K562 (cell line): ENCODE measurements around the gene TEAD3. TPM values are rescaled to one million over a fixed set of nuclear protein-coding genes. Genes with fewer than 3 reads are reported as not detected.
"Not testable (repeated sequence)": the region's sequence is repeated elsewhere in the genome, so short reads cannot be mapped to it uniquely, and the experiment has no call there.

Source experiments
- ATAC-seq: fragments of 200-7000 bp; cut with Tn5 transposase; 3 replicates; pipeline ENCODE4 v1.9.1; 2020; ENCODE audit warnings: moderate library complexity
- BruUV-seq: library from RNA; stranded (reverse); fragments of 400-500 nt; replicated peaks from 2 replicates; lab custom pipeline; 2021; lab: Mats Ljungman, UMichigan
- CTCF ChIA-PET: fragments of 300-600 bp; formaldehyde crosslinking; extraction: SDS; loops from one replicate; lab custom pipeline; 2021; ENCODE audit warnings: low intra/inter-chr PET ratio; lab: Yijun Ruan, JAX
- POLR2A ChIA-PET: fragments of 300-600, 350-650 bp; sonication (Branson Sonifier 250); formaldehyde crosslinking; extraction: SDS; loops from one replicate; lab custom pipeline; 2021; ENCODE audit warnings: antibody characterized with exemption, inconsistent platforms; lab: Yijun Ruan, JAX
- DNase-seq, 4 experiments: peaks; one replicate each; pipeline versions ENCODE4 v3.0.0 to v3.0.0-alpha.2; 2011 to 2018; ENCODE audit warnings: low spot score in 3 of 4, mixed read lengths in 3 of 4; ENCODE audit errors: extremely low read depth in 1 of 4
- FAIRE-seq: peaks from 2 replicates; lab custom pipeline; 2011; peaks lifted over from hg19 to GRCh38; lab: Jason Lieb, UNC
- H2AFZ ChIP-seq: 2 replicates; pipeline ENCODE4 v1.6.0; 2011; ENCODE audit warnings: low read depth, low read length, control low read depth, inconsistent platforms
- H3K27ac ChIP-seq: fragments of 200-600 bp; 3 replicates; pipeline ENCODE4 v1.8.0; 2011; ENCODE audit warnings: low read depth, mild to moderate bottlenecking, control low read depth, inconsistent platforms, low read length, moderate library complexity, mixed read lengths; ENCODE audit errors: extremely low read depth
- H3K27me3 ChIP-seq, 2 experiments: fragments of 300-600 bp in 1 of 2; 2 replicates in 1 of 2; 3 replicates in 1 of 2; pipeline versions ENCODE4 v1.6.0 to v1.8.0; 2011; ENCODE audit warnings: inconsistent platforms in 2 of 2, low read length in 2 of 2, mild to moderate bottlenecking in 1 of 2, mixed read lengths in 1 of 2, moderate library complexity in 1 of 2; ENCODE audit not compliant: control insufficient read depth in 2 of 2, insufficient read depth in 2 of 2
- H3K36me3 ChIP-seq: fragments of 300-600 bp; 3 replicates; pipeline ENCODE4 v1.8.0; 2011; ENCODE audit warnings: mild to moderate bottlenecking, low read length, inconsistent platforms; ENCODE audit not compliant: control insufficient read depth, insufficient read depth
- H3K4me1 ChIP-seq, 2 experiments: fragments of 200-600 bp in 1 of 2; replicated peaks in 1 of 2; 2 replicates in 1 of 2; 3 replicates in 1 of 2; pipeline versions ENCODE4 v1.5.1 to v1.8.0; 2011; ENCODE audit warnings: inconsistent platforms in 2 of 2, low read length in 2 of 2, mild to moderate bottlenecking in 1 of 2, mixed read lengths in 1 of 2, moderate library complexity in 1 of 2; ENCODE audit not compliant: control insufficient read depth in 2 of 2, insufficient read depth in 2 of 2
- H3K4me2 ChIP-seq: 2 replicates; pipeline ENCODE4 v1.6.1; 2011; ENCODE audit warnings: low read length, control low read depth, inconsistent platforms, mixed read lengths; ENCODE audit not compliant: insufficient read depth
- H3K4me3 ChIP-seq: fragments of 200-600 bp; sonication (generic), shearing (Covaris generic); 2 replicates; pipeline ENCODE4 v1.5.1; 2016; ENCODE audit warnings: control low read depth, inconsistent platforms
- H3K79me2 ChIP-seq: fragments of 200-600 bp; 3 replicates; pipeline ENCODE4 v1.8.0; 2011; ENCODE audit warnings: low read length, inconsistent platforms; ENCODE audit not compliant: control insufficient read depth, insufficient read depth
- H3K9ac ChIP-seq, 2 experiments: 2 replicates each; pipeline versions ENCODE4 v1.6.0 to v1.6.1; 2011; ENCODE audit warnings: low read depth in 2 of 2, low read length in 2 of 2, control low read depth in 1 of 2, inconsistent platforms in 1 of 2, mild to moderate bottlenecking in 1 of 2, mixed read lengths in 1 of 2; ENCODE audit not compliant: insufficient read depth in 1 of 2
- H3K9me1 ChIP-seq: one replicate; pipeline ENCODE4 v1.6.0; 2011; ENCODE audit warnings: inconsistent platforms, mild to moderate bottlenecking, low read length, moderate library complexity; ENCODE audit not compliant: control insufficient read depth, insufficient read depth
- H3K9me3 ChIP-seq: replicated peaks from 2 replicates; pipeline ENCODE4 v1.5.1; 2011; ENCODE audit warnings: low read depth, low read length, inconsistent platforms; ENCODE audit not compliant: control insufficient read depth, insufficient read depth
- H4K20me1 ChIP-seq: replicated peaks from 2 replicates; pipeline ENCODE4 v1.6.1; 2011; ENCODE audit warnings: low read length, inconsistent platforms, mixed read lengths; ENCODE audit not compliant: control insufficient read depth, insufficient read depth
- CBFA2T3 ChIP-seq: fragments of 450-650 bp; IDR thresholded peaks from 2 replicates; pipeline ENCODE4 v1.6.1; 2017
- COPS2 ChIP-seq: fragments of 450-650 bp; conservative IDR thresholded peaks from 2 replicates; pipeline ENCODE4 v1.6.1; 2016; ENCODE audit warnings: mild to moderate bottlenecking, moderate library complexity
- ETV6 ChIP-seq, 3 experiments: fragments of 150-350 bp in 1 of 3; sonication (generic) in 1 of 3; formaldehyde crosslinking in 1 of 3; IDR thresholded peaks; 2 replicates each; pipeline versions ENCODE4 v1.6.1 to v1.8.0; 2014 to 2022; ENCODE audit warnings: borderline replicate concordance in 2 of 3, low read depth in 2 of 3, antibody characterized with exemption in 1 of 3, low read length in 1 of 3, mild to moderate bottlenecking in 1 of 3, missing genetic modification reagents in 1 of 3
- HES1 ChIP-seq: fragments of 450-650 bp; IDR thresholded peaks from 2 replicates; pipeline ENCODE4 v1.6.1; 2016; ENCODE audit warnings: low read depth, mild to moderate bottlenecking, moderate library complexity
- RBM22 ChIP-seq: fragments of 200-400 bp; formaldehyde crosslinking; IDR thresholded peaks from 2 replicates; pipeline ENCODE4 v1.6.1; 2018; ENCODE audit warnings: low read length, low read depth; ENCODE audit not compliant: poor library complexity, severe bottlenecking
- RFX5 ChIP-seq: IDR thresholded peaks from 2 replicates; pipeline ENCODE4 v1.6.1; 2011; ENCODE audit warnings: low read depth, mild to moderate bottlenecking, improper control_type of control experiment, low read length
- ZKSCAN3 ChIP-seq: fragments of 250-450 bp; sonication (Bioruptor Pico); IDR thresholded peaks from 2 replicates; pipeline ENCODE4 v1.4.0; 2020
- WGBS: fragments of 100-300 bp; shearing (Covaris generic); methylation state at CpG from one replicate; pipeline ENCODE4 v1.1.6; 2016; ENCODE audit warnings: low coverage, mixed read lengths; ENCODE audit not compliant: insufficient coverage; ENCODE audit errors: missing lambda C conversion rate; 5-methylcytosine and 5-hydroxymethylcytosine counted together
- in situ Hi-C: fragments of 300-500 bp; cut with MboI; formaldehyde crosslinking; loops from 4 replicates; pipeline ENCODE4 v1.15.0; 2018; ENCODE audit warnings: inconsistent platforms, mixed read lengths
- intact Hi-C: fragments of 100-400 bp; cut with micrococcal nuclease; formaldehyde crosslinking; loops from 2 replicates; pipeline ENCODE4 v1.14.2; 2022
- polyA plus RNA-seq, 8 experiments: library from polyadenylated mRNA; depleted of rRNA in 4 of 8; stranded (reverse) in 5 of 8; unstranded in 3 of 8; fragments of >200 nt; fragmentation: Nextera tagmentation in 2 of 8; fragmentation: Illumina TruSeq in 1 of 8; extraction: Ambion mirVana in 2 of 8; extraction: Trizol in 1 of 8; gene quantifications; 2 replicates each; pipeline versions ENCODE4 v1.2.1 to v1.2.3, GENCODE V29; 2011 to 2014; ENCODE audit warnings: inconsistent platforms in 1 of 8, missing spikeins in 1 of 8
- total RNA-seq, 7 experiments: library from RNA; depleted of rRNA in 6 of 7; stranded (reverse); fragments of >200 nt in 6 of 7; fragmentation: Illumina TruSeq in 2 of 7; extraction: Trizol in 2 of 7; gene quantifications; 2 replicates each; pipeline versions ENCODE4 v1.2.1 to v1.2.3, GENCODE V29; 2011 to 2021; ENCODE audit warnings: low replicate concordance in 1 of 7

TEAD3 gene
- total and polyA plus RNA-seq, 9 of the 15 experiments (the other 6 are each of a cell fraction or from before 2014, with no cell fraction given), result 0.63 to 13.2 (median 3.3) TPM

GRCh38 chr6:35541836-35542235 is 45.0 kb upstream of the TEAD3 start:
- H2AFZ ChIP-seq, result no peak overlapping the region
- H3K4me2 ChIP-seq, result no peak overlapping the region
- ChIA-PET CTCF (interaction anchor here (0.7 kb wide), 1 partner anchor 198 kb away, joined by 3 read pairs; no protein-coding TSS in a partner anchor), POLR2A (interaction anchor here (0.6 to 1.1 kb wide), 2 partner anchors 8 to 70 kb away, joined by 3 to 4 read pairs; no protein-coding TSS in a partner anchor)
- FAIRE-seq, result no peak
- no peaks in the 10 kb centered on the region for H3K79me2 ChIP-seq
- in situ Hi-C loops, result no loop called here
- TF ChIP-seq ZKSCAN3 (CRISPR knock-in tag) (no peak), RFX5 (no peak)
- no peaks in the 10 kb centered on the region for H3K36me3 ChIP-seq
- H3K27me3 ChIP-seq, result peaks cover 26 to 41% of the 10 kb centered on the region in 2 experiments; a peak in 4 of 5 replicates
- ATAC-seq, result no peak
- no peak for DNase-seq
- no peak overlapping the region for H3K27ac ChIP-seq
- no TSS peak for BruUV-seq
- 2% methylated on average over 2 of the region's 2 CpGs for WGBS
- H3K9ac ChIP-seq, result no peak overlapping the region
- intact Hi-C loops, result no loop called here
- no peak overlapping the region for H3K4me3 ChIP-seq
- H3K9me3 ChIP-seq, result no peaks in the 10 kb centered on the region
- H3K4me1 ChIP-seq, result no peaks in the 10 kb centered on the region
- H3K9me1 ChIP-seq, result no peaks in the 10 kb centered on the region
- H4K20me1 ChIP-seq, result no peaks in the 10 kb centered on the region

DNA sequence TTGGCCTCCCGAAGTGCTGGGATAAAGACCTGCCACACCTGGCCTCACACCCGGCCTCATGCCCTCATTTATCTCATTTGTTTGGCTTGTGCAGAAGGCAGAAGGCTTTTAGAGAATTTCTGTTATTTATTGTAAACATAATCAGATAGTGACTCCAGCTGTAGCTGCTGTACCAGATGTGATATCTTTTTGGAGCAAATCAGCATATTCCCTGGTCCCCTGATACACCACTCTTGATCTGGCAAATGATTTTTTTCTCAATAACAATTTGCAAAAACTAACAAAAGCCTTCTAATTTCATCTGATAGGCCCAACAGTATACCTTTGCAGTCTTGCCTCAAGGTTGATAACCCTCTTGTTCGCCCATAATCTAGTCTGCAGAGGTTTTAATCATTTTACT is 42.3 kb upstream of the TEAD3 start:
- no peaks in the 10 kb centered on the region for H3K9me3 ChIP-seq
- no peak for TF ChIP-seq HES1
- TF ChIP-seq ETV6 (IDR thresholded peaks at IDR 0.05; ENCODE audit: borderline replicate concordance in 1 of 2, low read depth in 2 of 2, low read length in 1 of 2), result no peak
- no peak for TF ChIP-seq ETV6 (CRISPR knock-in tag; IDR thresholded peaks at IDR 0.05; ENCODE audit: borderline replicate concordance)
- no peak for TF ChIP-seq RBM22
- peak; percentile 29 for TF ChIP-seq CBFA2T3
- TF ChIP-seq COPS2, result no peak
- TF ChIP-seq, all 486 proteins: peak for 1
- H3K36me3 ChIP-seq, result no peaks in the 10 kb centered on the region
- POLR2A ChIA-PET, result no interaction called here
- H3K27me3 ChIP-seq, result peaks cover 27 to 49% of the 10 kb centered on the region in 2 experiments; a peak in 4 of 5 replicates
- in situ Hi-C loops, result no loop called here
- intact Hi-C loops, result no loop called here
- no peak overlapping the region for H3K9ac ChIP-seq
- H3K27ac ChIP-seq, result no peak overlapping the region
- no peak for FAIRE-seq
- no TSS peak for BruUV-seq
- DNase-seq, result no peak
- no peak overlapping the region for H2AFZ ChIP-seq
- ATAC-seq, result no peak
- H3K4me1 ChIP-seq, result no peaks in the 10 kb centered on the region
- H3K4me2 ChIP-seq, result no peak overlapping the region
- H4K20me1 ChIP-seq, result no peaks in the 10 kb centered on the region
- H3K4me3 ChIP-seq, result no peak overlapping the region
- CTCF ChIA-PET, result no interaction called here
- no peaks in the 10 kb centered on the region for H3K79me2 ChIP-seq
- peaks cover 2% of the 10 kb centered on the region for H3K9me1 ChIP-seq
- 7% methylated on average over 3 of the region's 3 CpGs for WGBS

- H3K9me1 ChIP-seq, H3K9ac ChIP-seq, H3K27ac ChIP-seq, DNase-seq, H4K20me1 ChIP-seq, in situ Hi-C loops, H3K4me2 ChIP-seq, H3K9me3 ChIP-seq, H2AFZ ChIP-seq, ATAC-seq, H3K36me3 ChIP-seq, H3K79me2 ChIP-seq, H3K4me3 ChIP-seq, H3K4me1 ChIP-seq, FAIRE-seq, BruUV-seq, intact Hi-C loops, CTCF ChIA-PET: not testable (repeated sequence)
- 2% methylated on average over 6 of the region's 6 CpGs for WGBS
- POLR2A ChIA-PET, result interaction anchor here (0.6 to 1.2 kb wide), 2 partner anchors 8 to 202 kb away, joined by 3 to 4 read pairs; no protein-coding TSS in a partner anchor
- peaks cover 34 to 57% of the 10 kb centered on the region in 2 experiments for H3K27me3 ChIP-seq
These were observed 39.0 kb upstream of the TEAD3 start for GRCh38 chr6:35535847-35536246.
